OCI-LY3 (cell line): Measurements from ENCODE around the gene ENHO.

Experiments used
- EZH2phosphoT487 ChIP-seq: fragments of 200-600 bp; shearing (Covaris generic); IDR thresholded peaks from 2 replicates; pipeline ENCODE4 v1.6.1; 2018; ENCODE audit warnings: antibody characterized with exemption, mixed run types, low read depth
- TF ChIP-seq, protein P1 (sequence below): fragments of 200-600, 300-600 bp; sonication (generic); IDR thresholded peaks from 2 replicates; pipeline ENCODE4 v1.5.1; 2014; ENCODE audit warnings: antibody characterized with exemption, low read length, low read depth

DNA sequence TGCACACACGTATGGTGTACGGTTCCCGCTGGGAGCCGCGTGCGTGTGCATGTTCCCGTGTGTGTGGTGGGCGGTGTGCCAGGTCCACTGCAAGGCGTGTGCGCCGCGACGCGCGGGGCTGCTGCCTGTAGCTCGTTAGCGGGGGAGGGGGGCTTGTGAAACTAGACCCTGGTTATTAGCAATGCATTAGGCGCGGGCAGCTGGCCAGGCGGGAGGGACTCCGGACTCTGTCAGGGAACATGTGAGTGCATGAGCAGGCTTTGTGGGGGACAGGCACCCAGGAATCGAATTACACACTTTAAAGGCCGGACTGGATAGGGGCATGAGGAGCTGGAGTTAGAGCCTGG is 32.2 kb upstream of the ENHO start:
- TF ChIP-seq, protein P1, sequence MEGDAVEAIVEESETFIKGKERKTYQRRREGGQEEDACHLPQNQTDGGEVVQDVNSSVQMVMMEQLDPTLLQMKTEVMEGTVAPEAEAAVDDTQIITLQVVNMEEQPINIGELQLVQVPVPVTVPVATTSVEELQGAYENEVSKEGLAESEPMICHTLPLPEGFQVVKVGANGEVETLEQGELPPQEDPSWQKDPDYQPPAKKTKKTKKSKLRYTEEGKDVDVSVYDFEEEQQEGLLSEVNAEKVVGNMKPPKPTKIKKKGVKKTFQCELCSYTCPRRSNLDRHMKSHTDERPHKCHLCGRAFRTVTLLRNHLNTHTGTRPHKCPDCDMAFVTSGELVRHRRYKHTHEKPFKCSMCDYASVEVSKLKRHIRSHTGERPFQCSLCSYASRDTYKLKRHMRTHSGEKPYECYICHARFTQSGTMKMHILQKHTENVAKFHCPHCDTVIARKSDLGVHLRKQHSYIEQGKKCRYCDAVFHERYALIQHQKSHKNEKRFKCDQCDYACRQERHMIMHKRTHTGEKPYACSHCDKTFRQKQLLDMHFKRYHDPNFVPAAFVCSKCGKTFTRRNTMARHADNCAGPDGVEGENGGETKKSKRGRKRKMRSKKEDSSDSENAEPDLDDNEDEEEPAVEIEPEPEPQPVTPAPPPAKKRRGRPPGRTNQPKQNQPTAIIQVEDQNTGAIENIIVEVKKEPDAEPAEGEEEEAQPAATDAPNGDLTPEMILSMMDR, result no peak
- no peak for TF ChIP-seq EZH2phosphoT487
